ENCODE measurements around the gene MORN1.
"Not testable (repeated sequence)": the region's sequence is repeated elsewhere in the genome, so short reads cannot be mapped to it uniquely, and the experiment has no call there.

MORN1 gene

GRCh38 chr1:2337081-2337480, 54.3 kb downstream of the MORN1 start:
- no peak for DNase-seq (ENCODE audit: low read depth)

- DNase-seq (ENCODE audit: low read depth): no peak
Observed at GRCh38 chr1:2336499-2336898, 54.9 kb downstream of the MORN1 start.

- DNase-seq (ENCODE audit: low read depth): no peak
Observed at GRCh38 chr1:2335721-2336455, 55.5 kb downstream of the MORN1 start.

GRCh38 chr1:2334883-2335534, 56.3 kb downstream of the MORN1 start:
- DNase-seq (ENCODE audit: low read depth): no peak

- DNase-seq (ENCODE audit: low read depth): no peak
Observed at GRCh38 chr1:2334366-2334765, 57.0 kb downstream of the MORN1 start.

GRCh38 chr1:2331580-2331979, 59.8 kb downstream of the MORN1 start:
- not testable (repeated sequence) for DNase-seq (ENCODE audit: low read depth)

GRCh38 chr1:2331200-2331544, 60.2 kb downstream of the MORN1 start:
- no peak for DNase-seq (ENCODE audit: low read depth)

- no peak for DNase-seq (ENCODE audit: low read depth)
Observed at GRCh38 chr1:2330519-2331199, 60.7 kb downstream of the MORN1 start.

- DNase-seq (ENCODE audit: low read depth): no peak
Observed at GRCh38 chr1:2330035-2330434, 61.3 kb downstream of the MORN1 start.

- DNase-seq (ENCODE audit: low read depth): no peak
Observed at GRCh38 chr1:2328676-2329455, 62.5 kb downstream of the MORN1 start.

GRCh38 chr1:2327841-2328240, 63.5 kb downstream of the MORN1 start:
- no peak for DNase-seq (ENCODE audit: low read depth)

- not testable (repeated sequence) for DNase-seq (ENCODE audit: low read depth)
Observed at GRCh38 chr1:2327162-2327561, 64.2 kb downstream of the MORN1 start.

- no peak for DNase-seq (ENCODE audit: low read depth)
Observed at GRCh38 chr1:2326524-2326923, 64.8 kb downstream of the MORN1 start.

- no peak for DNase-seq (ENCODE audit: low read depth)
Observed at GRCh38 chr1:2324553-2325366, 66.6 kb downstream of the MORN1 start.

- no peak for DNase-seq (ENCODE audit: low read depth)
Observed at GRCh38 chr1:2323451-2323974, 67.8 kb downstream of the MORN1 start.

- DNase-seq (ENCODE audit: low read depth): no peak
Observed at GRCh38 chr1:2322581-2323211, 68.7 kb downstream of the MORN1 start.

GRCh38 chr1:2322065-2322571, 69.2 kb downstream of the MORN1 start:
- no peak for DNase-seq (ENCODE audit: low read depth)

- no peak for DNase-seq (ENCODE audit: low read depth)
Observed at GRCh38 chr1:2320760-2321667, 70.3 kb downstream of the MORN1 start.

GRCh38 chr1:2320006-2320405, 71.3 kb downstream of the MORN1 start:
- DNase-seq (ENCODE audit: low read depth): no peak

- no peak for DNase-seq (ENCODE audit: low read depth)
Observed at GRCh38 chr1:2319291-2319690, 72.1 kb downstream of the MORN1 start.

All from activated gamma-delta T cell treated with anti-CD3 and anti-CD28 coated beads, Interleukin-2, amount 50 U/mL, for 16 hours (primary cell).